Astrocyte (in vitro differentiated cells and primary cell): ENCODE data around the gene AMFR.

Experiments
- EZH2 ChIP-seq: IDR thresholded peaks from 2 replicates; pipeline ENCODE4 v1.6.1; 2012; ENCODE audit warnings: mild to moderate bottlenecking, low read length, inconsistent platforms; ENCODE audit not compliant: insufficient read depth
- TF ChIP-seq, protein P1 (sequence below): IDR thresholded peaks from 2 replicates; pipeline ENCODE4 v1.5.1; 2011; ENCODE audit warnings: low read depth, mild to moderate bottlenecking, inconsistent platforms, low read length, moderate library complexity; ENCODE audit not compliant: insufficient read depth

DNA sequence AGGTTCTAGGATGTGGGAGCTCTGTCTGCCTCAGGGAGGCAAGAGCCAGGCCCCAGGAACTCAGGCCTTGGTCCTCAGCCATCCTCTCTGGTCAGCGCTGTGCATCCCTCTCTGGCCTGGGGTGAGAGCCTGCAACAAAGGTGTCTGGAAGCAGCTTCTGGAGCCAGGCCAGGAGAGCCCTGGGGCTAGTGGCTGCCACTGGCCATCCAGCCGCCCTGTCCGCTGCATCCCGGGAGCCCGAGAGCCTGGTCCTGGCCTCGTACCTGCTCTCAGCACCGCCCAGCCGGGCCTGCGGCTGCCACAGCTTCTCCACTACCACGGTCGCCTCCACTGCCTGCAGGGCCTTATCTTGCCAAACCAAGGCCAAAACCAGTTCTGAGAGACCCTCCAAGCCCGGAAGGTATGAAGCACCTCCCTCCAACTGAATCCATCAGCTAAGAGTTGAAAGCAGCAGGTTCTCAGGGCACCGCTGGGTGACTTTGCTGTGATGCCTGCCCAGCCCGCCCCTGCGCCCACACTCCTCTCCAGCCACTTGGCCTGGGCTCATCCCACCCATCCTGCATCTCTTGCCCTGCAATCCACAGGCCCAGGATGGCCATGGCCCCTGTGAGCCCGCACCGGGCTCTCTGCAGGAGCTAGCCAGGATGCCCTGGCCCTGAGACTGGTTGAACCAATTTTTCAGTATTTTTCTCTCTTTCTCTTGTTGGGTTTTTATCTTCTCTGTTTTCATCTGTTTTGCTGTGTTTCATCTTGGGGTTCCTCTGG lies 85.7 kb downstream of the AMFR start:
- TF ChIP-seq, protein P1, sequence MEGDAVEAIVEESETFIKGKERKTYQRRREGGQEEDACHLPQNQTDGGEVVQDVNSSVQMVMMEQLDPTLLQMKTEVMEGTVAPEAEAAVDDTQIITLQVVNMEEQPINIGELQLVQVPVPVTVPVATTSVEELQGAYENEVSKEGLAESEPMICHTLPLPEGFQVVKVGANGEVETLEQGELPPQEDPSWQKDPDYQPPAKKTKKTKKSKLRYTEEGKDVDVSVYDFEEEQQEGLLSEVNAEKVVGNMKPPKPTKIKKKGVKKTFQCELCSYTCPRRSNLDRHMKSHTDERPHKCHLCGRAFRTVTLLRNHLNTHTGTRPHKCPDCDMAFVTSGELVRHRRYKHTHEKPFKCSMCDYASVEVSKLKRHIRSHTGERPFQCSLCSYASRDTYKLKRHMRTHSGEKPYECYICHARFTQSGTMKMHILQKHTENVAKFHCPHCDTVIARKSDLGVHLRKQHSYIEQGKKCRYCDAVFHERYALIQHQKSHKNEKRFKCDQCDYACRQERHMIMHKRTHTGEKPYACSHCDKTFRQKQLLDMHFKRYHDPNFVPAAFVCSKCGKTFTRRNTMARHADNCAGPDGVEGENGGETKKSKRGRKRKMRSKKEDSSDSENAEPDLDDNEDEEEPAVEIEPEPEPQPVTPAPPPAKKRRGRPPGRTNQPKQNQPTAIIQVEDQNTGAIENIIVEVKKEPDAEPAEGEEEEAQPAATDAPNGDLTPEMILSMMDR = no peak
- no peak for TF ChIP-seq EZH2
